Ovary (tissue), 3 donors: ENCODE results near the gene GART.

Source experiments
- CTCF ChIP-seq, 3 donors: fragments of 450-650 bp in 2 of 3; fragments of 200-600 bp in 1 of 3; IDR thresholded peaks; one replicate each; pipeline versions ENCODE4 v1.5.1 to v1.8.0; 2016 to 2022; ENCODE audit warnings: antibody characterized with exemption in 3 of 3, mild to moderate bottlenecking in 1 of 3
- POLR2A ChIP-seq: fragments of 450-650 bp; IDR thresholded peaks from one replicate; pipeline ENCODE4 v1.6.1; 2017; ENCODE audit warnings: antibody characterized with exemption, mild to moderate bottlenecking, moderate library complexity
- donor health status: DM: no; HTN: no; CAD: no.

GRCh38 chr21:33552093-33552998, 10.4 kb upstream of the GART start:
- TF ChIP-seq CTCF (IDR thresholded peaks at IDR 0.05) = no peak
- no peak for TF ChIP-seq POLR2A
